Stimulated activated CD4-positive, alpha-beta T cell treated with anti-CD3 and anti-CD28 coated beads, Interleukin-15, amount 100 ng/mL, for 24 hours (primary cell): ENCODE data around the gene SFSWAP.
"Not testable (repeated sequence)": the region's sequence is repeated elsewhere in the genome, so short reads cannot be mapped to it uniquely, and the experiment has no call there.

Experiments
- DNase-seq: peaks from one replicate; pipeline ENCODE4 v3.0.0-alpha.2; 2020

Gene SFSWAP

GRCh38 chr12:131737150-131737827, 26.4 kb downstream of the SFSWAP start:
- DNase-seq, result no peak

- no peak for DNase-seq
Observed at GRCh38 chr12:131738196-131738595, 27.3 kb downstream of the SFSWAP start.

GRCh38 chr12:131740626-131741025, 29.7 kb downstream of the SFSWAP start:
- DNase-seq, result no peak

GRCh38 chr12:131742761-131743160, 31.9 kb downstream of the SFSWAP start:
- DNase-seq, result not testable (repeated sequence)

- DNase-seq, result not testable (repeated sequence)
Observed at GRCh38 chr12:131743410-131743809, 32.5 kb downstream of the SFSWAP start.

GRCh38 chr12:131743880-131744279, 33.0 kb downstream of the SFSWAP start:
- DNase-seq, result not testable (repeated sequence)

GRCh38 chr12:131744675-131745074, 33.8 kb downstream of the SFSWAP start:
- not testable (repeated sequence) for DNase-seq

- DNase-seq, result no peak
Observed at GRCh38 chr12:131745706-131746105, 34.8 kb downstream of the SFSWAP start.

- no peak for DNase-seq
Observed at GRCh38 chr12:131747276-131748177, 36.6 kb downstream of the SFSWAP start.

- DNase-seq, result no peak
Observed at GRCh38 chr12:131749618-131750315, 38.9 kb downstream of the SFSWAP start.

GRCh38 chr12:131751335-131751734, 40.4 kb downstream of the SFSWAP start:
- DNase-seq, result no peak

- DNase-seq, result no peak
Observed at GRCh38 chr12:131752451-131752850, 41.6 kb downstream of the SFSWAP start.

- DNase-seq, result no peak
Observed at GRCh38 chr12:131753005-131753404, 42.1 kb downstream of the SFSWAP start.

- no peak for DNase-seq
Observed at GRCh38 chr12:131753757-131754156, 42.9 kb downstream of the SFSWAP start.

- DNase-seq, result no peak
Observed at GRCh38 chr12:131754184-131754583, 43.3 kb downstream of the SFSWAP start.

GRCh38 chr12:131755305-131756113, 44.6 kb downstream of the SFSWAP start:
- DNase-seq, result peak; percentile 46

GRCh38 chr12:131756441-131756840, 45.6 kb downstream of the SFSWAP start:
- no peak for DNase-seq

GRCh38 chr12:131757111-131757510, 46.2 kb downstream of the SFSWAP start:
- no peak for DNase-seq

GRCh38 chr12:131758016-131758739, 47.3 kb downstream of the SFSWAP start:
- DNase-seq, result no peak

- DNase-seq, result no peak
Observed at GRCh38 chr12:131759176-131759575, 48.3 kb downstream of the SFSWAP start.

GRCh38 chr12:131761638-131762037, 50.7 kb downstream of the SFSWAP start:
- DNase-seq, result no peak

- no peak for DNase-seq
Observed at GRCh38 chr12:131764738-131765137, 53.8 kb downstream of the SFSWAP start.
